Activated T-helper 1 cell treated with anti-CD3 and anti-CD28 coated beads, Interleukin-2, amount 50 U/mL, for 16 hours (primary cell): Measurements from ENCODE around the gene PTX4.

Source experiments
- DNase-seq, 2 donors: peaks; one replicate each; pipeline ENCODE4 v3.0.0-alpha.2; 2020; ENCODE audit warnings: low read depth in 1 of 2, low spot score in 1 of 2

The PTX4 gene

GRCh38 chr16:1488619-1489018, at the start of gene PTX4:
Gene PTX4 (minus strand): TSS chr16:1488944. CDS start chr16:1488909, 35 bp downstream.
- no peak for DNase-seq

GRCh38 chr16:1537763-1538289, 49.1 kb upstream of the PTX4 start:
- no peak for DNase-seq

GRCh38 chr16:1537138-1537577, 48.4 kb upstream of the PTX4 start:
- DNase-seq, result no peak

GRCh38 chr16:1536601-1537000, 47.9 kb upstream of the PTX4 start:
- DNase-seq, result no peak

GRCh38 chr16:1535391-1536291, 46.9 kb upstream of the PTX4 start:
- DNase-seq, result no peak

GRCh38 chr16:1534021-1535020, 45.6 kb upstream of the PTX4 start:
- no peak for DNase-seq

GRCh38 chr16:1533443-1533951, 44.8 kb upstream of the PTX4 start, which contains the start of gene TMEM204:
Gene TMEM204 (plus strand): TSS chr16:1533666. CDS start chr16:1534276, 610 bp downstream.
- DNase-seq, result peak in 1 of 2 donors; percentile 41

GRCh38 chr16:1532771-1533170, 44.0 kb upstream of the PTX4 start:
- no peak for DNase-seq

GRCh38 chr16:1532081-1532760, 43.5 kb upstream of the PTX4 start:
- DNase-seq, result no peak

GRCh38 chr16:1531638-1531910, 42.8 kb upstream of the PTX4 start:
- no peak for DNase-seq

- DNase-seq, result no peak
Observed at GRCh38 chr16:1530883-1531637, 42.3 kb upstream of the PTX4 start.

GRCh38 chr16:1530349-1530882, 41.7 kb upstream of the PTX4 start:
- DNase-seq, result no peak

GRCh38 chr16:1528921-1529537, 40.3 kb upstream of the PTX4 start:
- DNase-seq, result no peak

GRCh38 chr16:1527836-1528811, 39.4 kb upstream of the PTX4 start:
- no peak for DNase-seq

- DNase-seq, result no peak
Observed at GRCh38 chr16:1526608-1527555, 38.1 kb upstream of the PTX4 start.

- no peak for DNase-seq
Observed at GRCh38 chr16:1525871-1526607, 37.3 kb upstream of the PTX4 start.
